Progenitor cell of endocrine pancreas (in vitro differentiated cells): ENCODE results near the gene HOXD11. TPM values are rescaled to one million over a fixed set of nuclear protein-coding genes. Genes with fewer than 3 reads are reported as not detected.

Source experiments
- microRNA-seq: library from miRNA; unstranded; fragments of <30 nt; microRNA quantifications from one replicate; pipeline ENCODE4 v1.1.0, GENCODE V29; 2020; ENCODE audit warnings: borderline number of aligned reads; ENCODE audit not compliant: unreplicated experiment
- total RNA-seq: library from RNA; stranded (reverse); gene quantifications from 2 replicates; pipeline ENCODE4 v1.2.1, GENCODE V29; 2021

Gene HOXD11
- total RNA-seq, 1 donor from 2014 or later, result not detected

Small RNA genes within 50 kb of the gene (microRNA-seq; reads per million reads assigned to microRNA genes)
- gene MIR10B, result 21.5 reads per million, percentile 31 among the genes with 10 or more reads in this experiment

Other genes with a start within 250 kb of the HOXD11 start
- gene LNPK, start 105.0 kb upstream of the HOXD11 start, total RNA-seq, result 22.7 and 30.3 TPM in 2 replicates
- gene EVX2, start 23.3 kb upstream of the HOXD11 start, total RNA-seq, result not detected in 2 replicates
- not detected in 2 replicates for gene HOXD13, start 14.6 kb upstream of the HOXD11 start, total RNA-seq
- not detected in 2 replicates for gene HOXD12, start 7.5 kb upstream of the HOXD11 start, total RNA-seq
- not detected in 2 replicates for gene HOXD10, start 9.5 kb downstream of the HOXD11 start, total RNA-seq
- gene HOXD9, start 15.4 kb downstream of the HOXD11 start, total RNA-seq, result not detected in 2 replicates
- gene HOXD8, start 22.4 kb downstream of the HOXD11 start, total RNA-seq, result not detected in 2 replicates
- not detected in 2 replicates for gene HOXD4, start 44.3 kb downstream of the HOXD11 start, total RNA-seq
- not detected in 2 replicates for gene HOXD3, start 50.0 kb downstream of the HOXD11 start, total RNA-seq
- 0.16 TPM in 1 of 2 replicates, not detected in the other for gene HOXD1, start 81.4 kb downstream of the HOXD11 start, total RNA-seq
- gene MTX2, start 162.2 kb downstream of the HOXD11 start, total RNA-seq, result 30.9 and 33.4 TPM in 2 replicates